Measurements from ENCODE around the gene SAPCD2.

DNA sequence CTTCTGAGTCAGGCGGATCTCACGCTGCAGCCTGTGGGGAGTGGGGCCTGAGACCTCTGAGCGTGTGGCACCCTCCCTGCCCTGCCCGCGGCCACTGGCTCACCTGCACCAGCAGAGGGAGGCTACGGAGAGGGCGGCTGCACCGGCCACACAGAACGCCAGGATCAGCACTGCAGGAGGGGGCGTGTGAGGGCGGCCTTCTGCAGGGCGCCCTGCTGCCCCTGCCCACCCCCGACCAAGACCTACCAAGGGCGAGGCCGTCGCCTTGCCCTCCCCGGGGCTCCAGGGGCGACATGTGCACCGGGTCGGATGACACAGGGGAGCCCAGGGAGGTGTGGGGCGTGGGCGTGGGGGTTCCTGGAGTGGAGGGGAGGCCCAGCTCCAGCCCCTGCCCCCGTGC, 29.8 kb downstream of the SAPCD2 start:
- TF ChIP-seq, protein P1, sequence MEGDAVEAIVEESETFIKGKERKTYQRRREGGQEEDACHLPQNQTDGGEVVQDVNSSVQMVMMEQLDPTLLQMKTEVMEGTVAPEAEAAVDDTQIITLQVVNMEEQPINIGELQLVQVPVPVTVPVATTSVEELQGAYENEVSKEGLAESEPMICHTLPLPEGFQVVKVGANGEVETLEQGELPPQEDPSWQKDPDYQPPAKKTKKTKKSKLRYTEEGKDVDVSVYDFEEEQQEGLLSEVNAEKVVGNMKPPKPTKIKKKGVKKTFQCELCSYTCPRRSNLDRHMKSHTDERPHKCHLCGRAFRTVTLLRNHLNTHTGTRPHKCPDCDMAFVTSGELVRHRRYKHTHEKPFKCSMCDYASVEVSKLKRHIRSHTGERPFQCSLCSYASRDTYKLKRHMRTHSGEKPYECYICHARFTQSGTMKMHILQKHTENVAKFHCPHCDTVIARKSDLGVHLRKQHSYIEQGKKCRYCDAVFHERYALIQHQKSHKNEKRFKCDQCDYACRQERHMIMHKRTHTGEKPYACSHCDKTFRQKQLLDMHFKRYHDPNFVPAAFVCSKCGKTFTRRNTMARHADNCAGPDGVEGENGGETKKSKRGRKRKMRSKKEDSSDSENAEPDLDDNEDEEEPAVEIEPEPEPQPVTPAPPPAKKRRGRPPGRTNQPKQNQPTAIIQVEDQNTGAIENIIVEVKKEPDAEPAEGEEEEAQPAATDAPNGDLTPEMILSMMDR (IDR thresholded peaks at IDR 0.05 in 4 of 5, conservative IDR thresholded peaks at IDR 0.05 in 1 of 5), result no peak
- no peak for TF ChIP-seq POLR2A (IDR thresholded peaks at IDR 0.05)

Measured in gastrocnemius medialis (tissue), 4 donors.